ENCODE data around the gene ZDHHC8. TPM values are rescaled to one million over a fixed set of nuclear protein-coding genes. Genes with fewer than 3 reads are reported as not detected.

Gene ZDHHC8
- polyA plus RNA-seq, 10 donors, result 33.2 to 47.4 (median 39.2) TPM

- no peak for DNase-seq
Observed at GRCh38 chr22:20112623-20113511, 18.7 kb upstream of the ZDHHC8 start.

GRCh38 chr22:20113551-20114310 is 17.9 kb upstream of the ZDHHC8 start:
- no peak for DNase-seq

GRCh38 chr22:20114506-20115475 is 16.8 kb upstream of the ZDHHC8 start:
- no peak for DNase-seq

- DNase-seq, result peak in 2 of 3 donors; percentile 56
Observed at GRCh38 chr22:20115691-20116375, 15.8 kb upstream of the ZDHHC8 start, which contains the start of gene RANBP1. Gene RANBP1, plus strand, starts transcription at chr22:20116104. Its CDS starts 81 bp downstream, at chr22:20116185.

- DNase-seq, result no peak
Observed at GRCh38 chr22:20116376-20116950, 15.1 kb upstream of the ZDHHC8 start.

GRCh38 chr22:20116951-20117632 is 14.5 kb upstream of the ZDHHC8 start, which contains the start of gene TRMT2A:
Gene TRMT2A, minus strand, starts transcription at chr22:20117226. Its CDS starts 320 bp downstream, at chr22:20116906.
- peak; percentile 99 for DNase-seq

- DNase-seq, result no peak
Observed at GRCh38 chr22:20117633-20118299, 13.8 kb upstream of the ZDHHC8 start.

GRCh38 chr22:20118300-20119020 is 13.1 kb upstream of the ZDHHC8 start:
- no peak for DNase-seq

GRCh38 chr22:20121856-20122415 is 9.7 kb upstream of the ZDHHC8 start:
- no peak for DNase-seq

GRCh38 chr22:20123366-20124082 is 8.1 kb upstream of the ZDHHC8 start:
- no peak for DNase-seq

- DNase-seq, result no peak
Observed at GRCh38 chr22:20124083-20124787, 7.4 kb upstream of the ZDHHC8 start.

GRCh38 chr22:20125201-20126174 is 6.1 kb upstream of the ZDHHC8 start:
- no peak for DNase-seq

- no peak for DNase-seq
Observed at GRCh38 chr22:20126284-20127029, 5.1 kb upstream of the ZDHHC8 start.

- DNase-seq, result no peak
Observed at GRCh38 chr22:20127318-20127868, 4.2 kb upstream of the ZDHHC8 start.
